H9 (cell line): Measurements from ENCODE around the gene ANHX. TPM values are rescaled to one million over a fixed set of nuclear protein-coding genes. Genes with fewer than 3 reads are reported as not detected.

Source experiments
- DNase-seq: peaks from one replicate; pipeline ENCODE4 v3.0.0-alpha.2; 2017
- H2AFZ ChIP-seq: one replicate; pipeline ENCODE4 v1.6.1; 2013; ENCODE audit warnings: mild to moderate bottlenecking, low read length, control low read depth, moderate library complexity
- H2AK5ac ChIP-seq: 2 replicates; pipeline ENCODE4 v1.6.1; 2013; ENCODE audit warnings: low read length, control low read depth, mixed read lengths; ENCODE audit not compliant: insufficient read length
- H2BK120ac ChIP-seq: one replicate; pipeline ENCODE4 v1.6.1; 2013; ENCODE audit warnings: low read depth, mild to moderate bottlenecking, low read length, control low read depth, inconsistent platforms; ENCODE audit not compliant: poor library complexity, severe bottlenecking
- H2BK12ac ChIP-seq: 2 replicates; pipeline ENCODE4 v1.6.1; 2013; ENCODE audit warnings: low read length, control low read depth, mixed read lengths, low read depth; ENCODE audit not compliant: insufficient read length
- H2BK15ac ChIP-seq: 2 replicates; pipeline ENCODE4 v1.6.1; 2013; ENCODE audit warnings: low read depth, low read length, control low read depth
- H2BK20ac ChIP-seq: one replicate; pipeline ENCODE4 v1.6.1; 2013; ENCODE audit warnings: low read depth, mild to moderate bottlenecking, low read length, control low read depth, inconsistent platforms; ENCODE audit not compliant: poor library complexity, severe bottlenecking
- H2BK5ac ChIP-seq: 2 replicates; pipeline ENCODE4 v1.6.1; 2013; ENCODE audit warnings: low read length, control low read depth, mixed read lengths; ENCODE audit not compliant: insufficient read length
- H3K14ac ChIP-seq: 2 replicates; pipeline ENCODE4 v1.6.1; 2013; ENCODE audit warnings: low read length, control low read depth; ENCODE audit not compliant: insufficient read depth
- H3K18ac ChIP-seq: 2 replicates; pipeline ENCODE4 v1.6.1; 2013; ENCODE audit warnings: low read depth, mild to moderate bottlenecking, mixed read lengths, low read length, control low read depth; ENCODE audit not compliant: insufficient read length
- H3K23ac ChIP-seq: 2 replicates; pipeline ENCODE4 v1.6.1; 2013; ENCODE audit warnings: low read length, control low read depth, mixed read lengths, low read depth; ENCODE audit not compliant: insufficient read length
- H3K23me2 ChIP-seq: 2 replicates; pipeline ENCODE4 v1.6.1; 2013; ENCODE audit warnings: low read depth, mild to moderate bottlenecking, mixed read lengths, low read length, control low read depth; ENCODE audit not compliant: insufficient read length, poor library complexity, severe bottlenecking
- H3K27ac ChIP-seq: 2 replicates; pipeline ENCODE4 v1.5.1; 2013; ENCODE audit warnings: low read length, control low read depth, mixed read lengths, low read depth; ENCODE audit not compliant: insufficient read length
- H3K27me3 ChIP-seq: 2 replicates; pipeline ENCODE4 v1.6.1; 2013; ENCODE audit warnings: low read length, control low read depth, inconsistent platforms; ENCODE audit not compliant: insufficient read depth
- H3K4ac ChIP-seq: 2 replicates; pipeline ENCODE4 v1.6.1; 2013; ENCODE audit warnings: low read depth, mild to moderate bottlenecking, control low read depth, inconsistent platforms, low read length, moderate library complexity
- H3K4me1 ChIP-seq: 2 replicates; pipeline ENCODE4 v1.6.1; 2013; ENCODE audit warnings: low read length, control low read depth, inconsistent platforms; ENCODE audit not compliant: insufficient read depth
- H3K4me2 ChIP-seq: 2 replicates; pipeline ENCODE4 v1.6.1; 2013; ENCODE audit warnings: low read length, control low read depth, mixed read lengths; ENCODE audit not compliant: insufficient read length, insufficient read depth
- H3K56ac ChIP-seq: 2 replicates; pipeline ENCODE4 v1.6.1; 2013; ENCODE audit warnings: low read depth, mild to moderate bottlenecking, mixed read lengths, low read length, control low read depth; ENCODE audit not compliant: insufficient read length
- H3K79me1 ChIP-seq: 2 replicates; pipeline ENCODE4 v1.6.1; 2013; ENCODE audit warnings: low read depth, mild to moderate bottlenecking, moderate library complexity, low read length, control low read depth, inconsistent platforms; ENCODE audit not compliant: insufficient read depth, poor library complexity, severe bottlenecking
- H3K79me2 ChIP-seq: 2 replicates; pipeline ENCODE4 v1.6.1; 2013; ENCODE audit warnings: low read length, control low read depth, inconsistent platforms; ENCODE audit not compliant: insufficient read depth
- H3K9ac ChIP-seq: 2 replicates; pipeline ENCODE4 v1.6.1; 2013; ENCODE audit warnings: low read length, control low read depth, mixed read lengths; ENCODE audit not compliant: insufficient read length; ENCODE audit errors: extremely low read depth
- H3K9me3 ChIP-seq: one replicate; pipeline ENCODE4 v1.6.1; 2013; ENCODE audit warnings: low read depth, low read length, inconsistent platforms; ENCODE audit not compliant: control insufficient read depth
- H3T11ph ChIP-seq: one replicate; pipeline ENCODE4 v1.6.1; 2013; ENCODE audit warnings: mild to moderate bottlenecking, low read length, control low read depth, inconsistent platforms
- H4K20me1 ChIP-seq: one replicate; pipeline ENCODE4 v1.6.1; 2013; ENCODE audit not compliant: control insufficient read depth, insufficient read length, insufficient read depth
- H4K5ac ChIP-seq: 2 replicates; pipeline ENCODE4 v1.6.1; 2013; ENCODE audit warnings: low read depth, mild to moderate bottlenecking, mixed read lengths, low read length, control low read depth; ENCODE audit not compliant: insufficient read length
- H4K8ac ChIP-seq: replicated peaks from 2 replicates; pipeline ENCODE4 v1.6.1; 2013; ENCODE audit warnings: low read length, control low read depth, mixed read lengths, low read depth; ENCODE audit not compliant: insufficient read length
- H4K91ac ChIP-seq: 2 replicates; pipeline ENCODE4 v1.6.1; 2013; ENCODE audit warnings: low read depth, mild to moderate bottlenecking, moderate library complexity, mixed read lengths, low read length, control low read depth; ENCODE audit not compliant: insufficient read length
- H3K27ac Mint-ChIP-seq, 3 experiments: 2 replicates in 2 of 3; 3 replicates in 1 of 3; pipeline ENCODE4 v1.8.0; 2020 to 2021; ENCODE audit warnings: mixed read lengths in 3 of 3, mild to moderate bottlenecking in 1 of 3, moderate library complexity in 1 of 3
- H3K27me3 Mint-ChIP-seq: 2 replicates; pipeline ENCODE4 v1.8.0; 2021; ENCODE audit warnings: low read depth, mild to moderate bottlenecking, moderate library complexity, mixed read lengths
- H3K36me3 Mint-ChIP-seq, 3 experiments: 2 replicates in 2 of 3; 3 replicates in 1 of 3; pipeline ENCODE4 v1.8.0; 2020 to 2021; ENCODE audit warnings: low read depth in 3 of 3, mixed read lengths in 3 of 3; ENCODE audit not compliant: insufficient read depth in 1 of 3
- H3K4me1 Mint-ChIP-seq, 2 experiments: 2 replicates each; pipeline ENCODE4 v1.8.0; 2020; ENCODE audit warnings: mixed read lengths in 2 of 2
- H3K4me3 Mint-ChIP-seq, 2 experiments: 2 replicates in 1 of 2; 3 replicates in 1 of 2; pipeline ENCODE4 v1.8.0; 2020 to 2021; ENCODE audit warnings: mild to moderate bottlenecking in 2 of 2, mixed read lengths in 2 of 2, moderate library complexity in 1 of 2
- H3K9me3 Mint-ChIP-seq, 2 experiments: 2 replicates in 1 of 2; 3 replicates in 1 of 2; pipeline ENCODE4 v1.8.0; 2020; ENCODE audit warnings: mild to moderate bottlenecking in 2 of 2, mixed read lengths in 2 of 2, moderate library complexity in 1 of 2
- CTCF ChIP-seq: fragments of 200-600 bp; sonication (generic); conservative IDR thresholded peaks from 3 replicates; pipeline ENCODE4 v1.8.0; 2021; ENCODE audit warnings: antibody characterized with exemption, mild to moderate bottlenecking
- WGBS: extraction: QIAGEN DNeasy Blood & Tissue Kit; methylation state at CpG from one replicate; pipeline ENCODE4 v1.1.7; 2013; ENCODE audit warnings: missing lambda C conversion rate, low lambda C conversion rate, mixed read lengths; ENCODE audit not compliant: insufficient read length; ENCODE audit errors: extremely low coverage; 5-methylcytosine and 5-hydroxymethylcytosine counted together
- total RNA-seq: library from RNA; stranded (reverse); gene quantifications from 2 replicates; pipeline ENCODE4 v1.2.1, GENCODE V29; 2021

ANHX gene
- total RNA-seq, 1 experiment from 2014 or later: not detected

- Histone ChIP-seq H3T11ph (no peak overlapping the region), H3K4me1 (no peaks in the 10 kb centered on the region), H2BK20ac (no peak overlapping the region), H3K27me3 (no peaks in the 10 kb centered on the region), H2BK120ac (no peak overlapping the region), H3K4me2 (no peak overlapping the region), H4K8ac (no peak overlapping the region), H3K79me2 (no peaks in the 10 kb centered on the region), H3K23ac (no peak overlapping the region), H3K27ac (no peak overlapping the region), H3K9me3 (peaks cover 76% of the 10 kb centered on the region), H2AK5ac (no peak overlapping the region), H3K18ac (no peak overlapping the region), H2AFZ (no peak overlapping the region), H2BK5ac (no peak overlapping the region), H3K4ac (no peak overlapping the region), H4K5ac (no peak overlapping the region), H2BK12ac (no peak overlapping the region), H3K79me1 (no peaks in the 10 kb centered on the region), H3K14ac (no peak overlapping the region), H3K9ac (no peak overlapping the region), H3K56ac (no peak overlapping the region), H3K23me2 (no peaks in the 10 kb centered on the region), H4K20me1 (no peaks in the 10 kb centered on the region), H2BK15ac (no peak overlapping the region), H4K91ac (no peak overlapping the region)
- peaks cover 24 to 46% (median 26%) of the 10 kb centered on the region in 3 experiments; a peak in 6 of 7 replicates for H3K36me3 Mint-ChIP-seq
- H3K9me3 Mint-ChIP-seq: peaks cover 88 to 94% of the 10 kb centered on the region in 2 experiments
- no peak for TF ChIP-seq CTCF
- H3K4me1 Mint-ChIP-seq: no peaks in the 10 kb centered on the region
- no peak for DNase-seq
- H3K27me3 Mint-ChIP-seq: peaks cover 4% of the 10 kb centered on the region
- no CpG with 5 or more reads among the region's 4 CpGs for WGBS
- H3K4me3 Mint-ChIP-seq: no peak overlapping the region
- no peak overlapping the region for H3K27ac Mint-ChIP-seq
Measured at GRCh38 chr12:133225527-133225926, 10.2 kb downstream of the ANHX start.
